Activated CD4-positive, alpha-beta memory T cell treated with anti-CD3 and anti-CD28 coated beads for 36 hours (primary cell): ENCODE measurements around the gene UBE2L3. TPM values are rescaled to one million over a fixed set of nuclear protein-coding genes. Genes with fewer than 3 reads are reported as not detected.
A peak's percentile ranks its signal among the peaks of the same experiment; 100 is the strongest.
"Not testable (repeated sequence)": the region's sequence is repeated elsewhere in the genome, so short reads cannot be mapped to it uniquely, and the experiment has no call there.

ENCODE experiments used
- CTCF ChIA-PET: fragments of 350-600 bp; sonication (Branson Sonifier 250); formaldehyde crosslinking; loops from one replicate; lab custom pipeline; 2021; ENCODE audit warnings: antibody characterized with exemption, inconsistent platforms; lab: Charles Lee
- POLR2A ChIA-PET: fragments of 350-600 bp; sonication (Branson Sonifier 250); formaldehyde crosslinking; loops from one replicate; lab custom pipeline; 2021; ENCODE audit warnings: antibody characterized with exemption; lab: Charles Lee
- DNase-seq: peaks from one replicate; pipeline ENCODE4 v3.0.0-alpha.2; 2020
- H3K27ac Mint-ChIP-seq: one replicate; pipeline ENCODE4 v1.8.0; 2021; ENCODE audit warnings: mixed read lengths
- H3K27me3 Mint-ChIP-seq: one replicate; pipeline ENCODE4 v1.8.0; 2021; ENCODE audit warnings: mixed read lengths
- H3K36me3 Mint-ChIP-seq: one replicate; pipeline ENCODE4 v1.8.0; 2021; ENCODE audit warnings: mixed read lengths
- H3K4me1 Mint-ChIP-seq: one replicate; pipeline ENCODE4 v1.8.0; 2021; ENCODE audit warnings: low read depth, mixed read lengths
- H3K4me3 Mint-ChIP-seq: one replicate; pipeline ENCODE4 v1.8.0; 2021; ENCODE audit warnings: mild to moderate bottlenecking, mixed read lengths
- H3K9me3 Mint-ChIP-seq: one replicate; pipeline ENCODE4 v1.8.0; 2021; ENCODE audit warnings: mixed read lengths
- intact Hi-C: fragments of 100-400 bp; cut with micrococcal nuclease; formaldehyde crosslinking; loops from one replicate; pipeline ENCODE4 v1.15.1; 2023
- total RNA-seq, 2 experiments: library from RNA; stranded (reverse); gene quantifications; one replicate each; pipeline ENCODE4 v1.2.3, GENCODE V29; 2021

UBE2L3 gene
- total RNA-seq, result 10 to 100 TPM; 52.4 to 53.1 TPM

DNA sequence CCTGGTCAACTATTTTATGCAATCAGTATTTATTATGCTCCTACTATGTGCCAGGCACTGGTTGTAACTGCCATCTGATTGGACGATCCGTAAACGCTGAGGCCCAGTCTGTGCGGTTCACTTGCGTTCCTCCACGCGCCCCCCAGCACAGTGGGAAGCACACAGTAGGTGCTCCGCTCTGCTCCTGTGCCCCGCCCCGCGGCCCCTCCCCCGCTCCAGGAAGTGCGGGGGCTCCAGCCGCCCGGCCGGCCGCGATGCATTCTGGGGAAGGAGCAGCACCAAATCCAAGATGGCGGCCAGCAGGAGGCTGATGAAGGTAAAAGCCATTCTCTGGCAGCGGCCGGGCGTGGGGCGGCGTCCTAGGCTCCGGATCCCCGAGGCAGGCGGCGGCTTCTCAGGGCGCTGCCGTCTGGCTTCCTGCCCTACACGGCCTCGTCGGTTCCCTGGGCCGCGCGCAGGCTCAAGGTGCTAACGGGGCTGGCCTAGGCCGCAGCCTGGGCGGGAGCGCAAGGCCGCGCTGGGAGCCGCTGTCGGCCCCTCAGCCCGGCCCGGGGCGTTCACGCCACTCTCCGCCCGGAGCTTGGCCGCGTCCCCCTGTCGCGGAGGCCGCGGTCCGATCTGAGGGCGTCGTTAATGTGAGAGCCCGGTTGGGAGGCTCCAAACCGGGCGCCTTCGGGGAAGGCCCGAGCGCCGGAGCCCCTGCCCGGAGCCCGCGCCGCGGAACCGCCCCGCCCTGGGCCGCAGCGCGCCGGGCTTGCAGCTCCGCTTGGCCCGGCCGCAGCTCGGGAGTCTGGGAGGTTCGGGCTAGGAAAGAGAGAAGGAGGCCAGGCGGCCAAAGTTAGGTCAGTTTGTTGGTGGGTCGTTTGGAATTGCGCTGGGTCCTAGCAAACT lies at the start of gene UBE2L3:
TSS of gene UBE2L3 (plus strand) at position 259 of the 891 bp plus-strand sequence. CDS start at position 290, 31 bp downstream.
- peaks cover 16% of the 10 kb centered on the region for H3K36me3 Mint-ChIP-seq
- peak within 1 kb of the TSS; percentile 94 for H3K4me3 Mint-ChIP-seq
- POLR2A ChIA-PET, result interaction anchor here (2.6 kb wide), 1 partner anchor 61 kb away, joined by 12 read pairs; the partner anchor contains the start of gene YDJC
- intact Hi-C loops, result loop anchor here (1.0 kb wide), 1 partner anchor 75 kb away; the partner anchor contains the start of gene SDF2L1
- DNase-seq, result peak; percentile 90
- CTCF ChIA-PET, result interaction anchor here (2.2 kb wide), 1 partner anchor 62 kb away, joined by 11 read pairs; no protein-coding TSS in a partner anchor
- peak within 1 kb of the TSS; percentile 94 for H3K27ac Mint-ChIP-seq
- H3K9me3 Mint-ChIP-seq, result no peaks in the 10 kb centered on the region
- H3K4me1 Mint-ChIP-seq, result peaks cover 43% of the 10 kb centered on the region
- no peaks in the 10 kb centered on the region for H3K27me3 Mint-ChIP-seq

DNA sequence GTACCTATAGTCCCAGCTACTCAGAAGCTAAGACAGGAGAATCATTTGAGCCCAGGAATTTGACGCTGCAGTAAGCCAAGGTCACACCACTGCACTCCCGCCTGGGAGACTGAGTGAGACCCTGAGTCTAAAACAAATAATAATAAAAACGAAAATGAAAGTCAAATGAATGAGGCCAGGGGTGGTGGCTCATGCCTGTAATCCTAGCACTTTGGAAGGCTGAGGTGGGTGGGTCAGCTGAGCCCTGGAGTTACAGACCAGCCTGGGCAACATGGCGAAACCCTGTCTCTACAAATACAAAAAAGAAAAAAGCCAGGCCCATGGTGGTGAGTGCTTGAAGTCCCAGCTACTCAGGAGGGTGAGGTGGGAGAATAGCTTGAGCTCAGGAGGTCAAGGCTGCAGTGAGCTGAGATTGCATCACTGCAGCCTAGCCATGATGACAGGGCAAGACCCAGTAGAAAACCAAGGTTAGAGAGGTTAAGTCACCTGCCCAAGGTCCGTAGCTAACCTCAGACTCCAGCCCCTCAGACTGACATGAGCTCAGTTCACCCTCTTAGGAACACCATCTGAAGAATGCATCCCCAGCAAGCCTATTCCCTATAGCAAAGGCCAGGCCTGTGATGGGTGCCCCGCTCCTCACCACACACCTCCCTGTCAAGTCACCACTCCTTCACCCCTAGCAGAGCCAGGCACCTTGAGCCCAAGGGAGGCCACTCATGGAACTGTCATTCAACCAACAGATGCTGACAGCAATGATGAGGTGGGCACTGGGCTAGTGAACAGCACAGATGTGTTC lies 40.6 kb upstream of the UBE2L3 start:
- H3K4me1 Mint-ChIP-seq, result not testable (repeated sequence)

DNA sequence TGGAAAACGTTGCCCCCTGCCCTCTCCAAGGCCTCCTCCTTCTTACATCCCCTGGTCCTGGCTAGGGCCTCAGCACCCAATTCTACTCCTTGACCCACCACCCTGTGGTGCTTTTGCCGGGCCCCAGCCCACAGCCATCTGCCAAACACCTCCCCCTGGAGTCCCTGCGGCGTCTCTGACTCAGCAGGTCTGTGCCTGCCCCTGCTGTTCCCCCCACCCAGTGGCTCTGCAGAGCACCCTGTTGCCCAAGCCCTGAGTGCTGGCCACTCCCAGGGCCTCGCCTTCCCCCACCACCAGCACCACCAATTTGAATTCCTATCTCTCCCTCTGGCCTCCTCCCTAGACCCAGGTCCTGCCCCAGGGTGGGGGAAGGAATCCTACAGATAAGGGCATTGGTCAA lies 36.0 kb upstream of the UBE2L3 start:
- H3K27me3 Mint-ChIP-seq, POLR2A ChIA-PET, H3K9me3 Mint-ChIP-seq, intact Hi-C loops, H3K4me3 Mint-ChIP-seq, CTCF ChIA-PET, DNase-seq, H3K4me1 Mint-ChIP-seq, H3K36me3 Mint-ChIP-seq, H3K27ac Mint-ChIP-seq: not testable (repeated sequence)

More for the DNA sequence above, 40.6 kb upstream of the UBE2L3 start:
- DNase-seq, H3K9me3 Mint-ChIP-seq, CTCF ChIA-PET, H3K27ac Mint-ChIP-seq, H3K36me3 Mint-ChIP-seq, POLR2A ChIA-PET, H3K4me3 Mint-ChIP-seq, H3K27me3 Mint-ChIP-seq, intact Hi-C loops: not testable (repeated sequence)

DNA sequence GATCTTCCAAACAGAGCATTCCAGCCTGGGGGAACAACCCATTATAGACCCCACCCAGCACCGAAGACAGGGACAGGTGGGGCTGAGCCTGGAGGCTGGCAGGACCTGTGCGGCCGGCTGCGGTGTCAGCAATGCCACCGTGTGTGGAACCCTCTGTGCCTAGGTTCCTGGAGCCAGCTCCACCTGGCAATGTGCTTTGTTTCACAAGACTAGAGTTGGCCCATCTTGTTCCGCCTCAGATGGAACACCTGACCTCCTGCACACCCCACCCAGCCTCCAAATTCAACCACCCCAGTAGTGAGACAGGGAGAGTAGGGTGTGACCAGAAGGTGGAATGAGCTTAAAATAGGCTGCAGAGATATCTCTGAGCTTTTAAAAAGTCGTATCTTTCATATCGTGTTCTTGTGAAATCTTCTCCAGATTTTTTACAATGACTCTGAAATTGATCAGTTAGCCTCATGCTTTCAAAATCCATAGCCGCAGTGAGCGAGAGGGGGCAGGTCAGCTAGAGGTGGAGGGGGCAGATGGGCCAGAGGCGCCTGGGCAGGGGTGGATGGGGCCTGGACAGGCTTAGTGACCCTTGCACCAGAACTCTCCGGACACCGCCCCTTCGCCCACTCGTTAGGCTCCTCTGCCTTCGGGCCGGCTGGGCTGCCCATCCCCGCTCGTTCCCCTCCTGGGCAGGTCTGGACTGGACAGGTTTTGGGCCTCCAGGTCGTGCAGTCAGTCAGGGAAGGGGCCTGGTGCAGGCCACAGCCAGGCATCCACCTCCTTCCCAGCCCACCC lies 34.5 kb upstream of the UBE2L3 start:
- intact Hi-C loops, DNase-seq, H3K9me3 Mint-ChIP-seq, CTCF ChIA-PET, H3K27ac Mint-ChIP-seq, H3K4me1 Mint-ChIP-seq, H3K4me3 Mint-ChIP-seq, POLR2A ChIA-PET, H3K36me3 Mint-ChIP-seq, H3K27me3 Mint-ChIP-seq: not testable (repeated sequence)

DNA sequence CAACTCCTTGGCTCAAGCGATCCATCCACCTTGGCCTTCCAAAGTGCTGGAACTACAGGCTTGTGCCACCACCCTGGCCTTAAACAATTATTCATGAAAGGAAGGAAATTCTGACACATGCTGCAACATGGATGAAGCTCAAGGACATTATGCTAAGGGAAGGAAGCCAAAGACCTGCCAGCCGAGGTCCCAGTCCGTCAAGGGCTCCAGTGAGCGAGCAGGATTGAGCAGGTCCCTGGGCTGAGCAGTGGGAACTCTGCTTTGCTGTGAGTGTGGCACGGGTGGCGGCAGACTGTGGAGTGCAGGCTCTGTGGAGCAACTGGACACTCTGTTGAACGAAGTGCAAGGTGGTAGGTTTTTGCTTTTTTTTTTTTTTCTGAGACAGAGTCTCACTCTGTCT lies 27.7 kb upstream of the UBE2L3 start:
- CTCF ChIA-PET, POLR2A ChIA-PET, H3K27me3 Mint-ChIP-seq, H3K4me3 Mint-ChIP-seq, H3K27ac Mint-ChIP-seq, intact Hi-C loops, H3K4me1 Mint-ChIP-seq, H3K36me3 Mint-ChIP-seq, DNase-seq, H3K9me3 Mint-ChIP-seq: not testable (repeated sequence)

DNA sequence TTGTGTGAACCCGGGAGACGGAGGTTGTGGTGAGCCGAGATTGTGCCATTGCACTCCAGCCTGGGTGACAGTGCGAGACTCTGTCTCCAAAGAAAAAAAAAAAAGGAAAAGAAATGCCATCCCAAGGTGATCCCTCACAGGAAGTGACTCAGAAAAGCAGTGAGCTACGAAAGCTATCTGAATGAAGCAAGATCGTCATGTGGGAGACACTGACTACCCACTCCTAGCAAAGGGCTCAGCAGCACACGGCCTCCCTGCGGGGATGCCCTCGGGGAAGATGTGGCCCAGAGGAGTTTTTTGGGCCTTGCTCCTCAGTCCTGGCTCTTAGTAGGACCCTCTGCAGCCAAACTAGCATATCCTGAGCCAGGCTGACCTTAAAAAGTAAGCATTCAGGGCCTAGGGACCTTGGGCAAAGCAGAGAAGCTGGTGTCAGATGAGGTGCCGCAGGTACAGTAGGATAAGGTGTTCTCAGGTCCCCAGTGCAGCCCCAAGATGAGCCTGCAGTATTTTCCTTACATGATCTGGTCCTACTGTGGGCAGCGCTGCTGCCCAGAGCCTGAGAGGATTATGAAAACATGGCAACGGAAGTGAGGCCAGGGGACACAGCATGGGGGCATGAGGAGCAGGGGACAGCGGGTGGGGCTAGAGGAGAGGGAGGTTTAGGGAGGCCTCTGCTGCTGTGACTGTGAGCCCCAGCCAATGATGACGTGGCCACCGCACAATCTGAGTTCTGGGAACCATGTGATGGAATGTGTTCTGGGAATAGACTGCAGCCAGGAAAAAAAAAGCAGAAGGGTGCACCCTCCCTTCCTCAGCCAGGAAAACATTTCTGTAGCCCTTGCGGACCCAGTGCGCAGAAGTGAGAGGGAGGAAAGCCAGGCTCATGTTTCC lies 22.8 kb upstream of the UBE2L3 start:
- H3K4me1 Mint-ChIP-seq, H3K4me3 Mint-ChIP-seq, CTCF ChIA-PET, H3K27me3 Mint-ChIP-seq, intact Hi-C loops, DNase-seq, H3K36me3 Mint-ChIP-seq, POLR2A ChIA-PET, H3K9me3 Mint-ChIP-seq, H3K27ac Mint-ChIP-seq: not testable (repeated sequence)

DNA sequence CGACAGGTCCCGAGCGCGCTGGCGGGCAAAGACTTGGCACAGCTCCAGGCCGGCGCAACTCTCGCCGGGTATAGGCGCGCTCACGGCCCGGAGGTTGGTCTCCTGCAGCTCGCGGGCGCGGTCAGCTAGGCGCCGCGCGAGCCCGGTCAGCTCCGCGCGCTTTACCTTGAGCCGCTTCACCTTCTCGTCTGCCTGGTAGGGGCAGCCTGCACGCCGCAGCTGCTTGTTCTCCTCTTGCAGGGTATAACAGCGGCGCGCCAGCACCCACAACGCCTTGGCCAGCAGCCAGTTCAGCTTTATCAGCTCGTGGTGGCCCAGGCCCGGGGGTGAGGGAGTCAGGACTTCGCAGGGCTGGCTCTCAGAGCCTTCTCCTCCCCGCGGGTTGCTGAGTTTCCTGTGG lies 18.0 kb upstream of the UBE2L3 start:
- intact Hi-C loops, H3K4me3 Mint-ChIP-seq, CTCF ChIA-PET, H3K36me3 Mint-ChIP-seq, H3K27me3 Mint-ChIP-seq, H3K9me3 Mint-ChIP-seq, H3K4me1 Mint-ChIP-seq, DNase-seq, POLR2A ChIA-PET, H3K27ac Mint-ChIP-seq: not testable (repeated sequence)

DNA sequence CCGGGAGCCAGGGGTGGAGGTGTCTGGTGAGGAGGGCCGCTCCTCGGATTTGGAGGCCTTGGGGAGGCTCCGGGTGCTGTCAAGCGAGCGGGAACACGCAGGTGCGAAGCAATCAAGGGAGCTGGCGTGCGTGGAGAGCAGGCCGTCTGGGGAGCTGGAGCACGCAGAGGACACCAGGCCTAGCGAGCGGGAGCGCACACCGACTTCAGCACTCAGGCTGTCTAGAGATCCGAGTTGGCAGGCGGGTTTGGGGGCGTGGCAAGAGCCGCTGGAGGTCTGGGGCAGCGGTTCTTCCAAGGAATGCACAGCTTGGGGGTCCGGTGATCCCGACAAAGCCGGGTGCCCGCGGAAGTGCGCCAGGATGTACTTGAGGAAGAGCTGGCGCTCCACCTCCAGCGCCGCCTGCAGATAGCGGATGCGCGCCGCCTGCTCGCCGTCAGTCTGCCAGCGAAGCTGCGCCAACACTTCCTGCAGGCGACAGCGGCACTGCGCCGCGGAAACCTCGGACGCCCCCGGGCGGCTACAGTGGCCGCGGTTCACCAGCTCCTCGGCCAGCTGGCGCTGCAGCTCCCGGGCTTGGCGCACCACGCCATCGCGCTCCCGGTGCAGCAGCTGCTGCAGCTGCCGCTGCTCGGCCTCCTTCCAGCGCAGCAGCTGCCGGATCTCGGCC lies 17.4 kb upstream of the UBE2L3 start:
- DNase-seq, CTCF ChIA-PET, H3K4me1 Mint-ChIP-seq, H3K9me3 Mint-ChIP-seq, H3K27me3 Mint-ChIP-seq, H3K36me3 Mint-ChIP-seq, intact Hi-C loops, H3K4me3 Mint-ChIP-seq, H3K27ac Mint-ChIP-seq, POLR2A ChIA-PET: not testable (repeated sequence)

DNA sequence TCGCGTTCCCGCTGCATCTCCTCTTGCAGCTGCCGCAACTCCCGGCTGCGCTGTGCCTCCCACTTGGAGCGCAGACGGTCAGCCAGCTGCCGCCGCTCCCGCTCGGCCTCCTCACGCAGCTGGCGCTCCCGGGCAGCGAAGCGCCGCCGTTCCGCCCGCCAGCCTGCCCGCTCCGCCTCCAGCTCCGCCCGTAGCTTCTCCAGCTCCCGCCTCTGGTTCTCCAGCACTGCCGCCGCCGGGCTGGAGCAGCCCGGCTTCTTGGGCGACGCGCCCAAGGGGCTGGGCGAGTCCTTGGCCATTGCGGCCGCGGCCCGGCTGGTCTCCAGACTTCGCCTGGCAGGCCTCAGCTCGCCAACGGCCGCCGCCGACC lies 16.9 kb upstream of the UBE2L3 start:
- DNase-seq, H3K36me3 Mint-ChIP-seq, intact Hi-C loops, CTCF ChIA-PET, H3K4me3 Mint-ChIP-seq, POLR2A ChIA-PET, H3K9me3 Mint-ChIP-seq, H3K4me1 Mint-ChIP-seq, H3K27ac Mint-ChIP-seq, H3K27me3 Mint-ChIP-seq: not testable (repeated sequence)

DNA sequence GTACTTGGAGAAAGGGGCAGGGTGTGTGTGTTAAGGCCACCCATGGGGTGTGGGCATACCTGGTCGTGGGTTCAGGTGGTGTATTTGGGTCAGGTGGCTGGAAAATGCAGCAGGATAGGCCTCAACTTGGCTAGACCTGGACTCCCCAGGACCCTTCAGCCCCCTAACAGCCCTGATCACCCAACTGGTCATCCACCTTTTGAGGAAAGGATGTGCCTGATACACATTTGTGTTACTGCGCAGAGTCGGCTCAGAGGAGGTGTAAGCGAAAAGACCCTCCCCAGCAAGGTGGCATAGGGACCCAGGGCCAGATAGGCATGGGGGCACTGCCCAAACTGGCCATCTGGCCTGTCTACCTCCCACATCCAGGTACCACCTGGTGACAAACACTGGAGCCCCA lies 16.2 kb upstream of the UBE2L3 start, which contains the start of gene RIMBP3C:
TSS of gene RIMBP3C (minus strand) at position 101 of the 400 bp plus-strand sequence. CDS start 485 bp downstream, outside the sequence.
- CTCF ChIA-PET, DNase-seq, H3K27me3 Mint-ChIP-seq, H3K27ac Mint-ChIP-seq, POLR2A ChIA-PET, intact Hi-C loops, H3K36me3 Mint-ChIP-seq, H3K4me3 Mint-ChIP-seq, H3K9me3 Mint-ChIP-seq, H3K4me1 Mint-ChIP-seq: not testable (repeated sequence)
